Mesothelial cell of epicardium (in vitro differentiated cells): Measurements from ENCODE around the gene TSPAN15. TPM values are rescaled to one million over a fixed set of nuclear protein-coding genes. Genes with fewer than 3 reads are reported as not detected.
A peak's percentile ranks its signal among the peaks of the same experiment; 100 is the strongest.

Experiments used
- DNase-seq, 2 experiments: peaks; one replicate each; pipeline ENCODE4 v3.0.0; 2021; ENCODE audit warnings: low spot score in 2 of 2; ENCODE audit not compliant: unreplicated experiment in 2 of 2
- H3K27ac Mint-ChIP-seq: 2 replicates; pipeline ENCODE4 v1.8.0; 2021; ENCODE audit warnings: mixed read lengths
- H3K27me3 Mint-ChIP-seq: 2 replicates; pipeline ENCODE4 v1.8.0; 2021; ENCODE audit warnings: low read depth, mixed read lengths
- H3K36me3 Mint-ChIP-seq: 2 replicates; pipeline ENCODE4 v1.8.0; 2021; ENCODE audit warnings: mixed read lengths
- H3K4me1 Mint-ChIP-seq: 2 replicates; pipeline ENCODE4 v1.8.0; 2021; ENCODE audit warnings: mixed read lengths
- H3K4me3 Mint-ChIP-seq: 2 replicates; pipeline ENCODE4 v1.8.0; 2021; ENCODE audit warnings: mild to moderate bottlenecking, moderate library complexity, mixed read lengths
- H3K9me3 Mint-ChIP-seq: 2 replicates; pipeline ENCODE4 v1.8.0; 2021; ENCODE audit warnings: mixed read lengths
- CTCF ChIP-seq: fragments of 200-600 bp; sonication (generic); IDR thresholded peaks from one replicate; pipeline ENCODE4 v1.5.0; 2021; ENCODE audit warnings: antibody characterized with exemption; ENCODE audit not compliant: unreplicated experiment
- total RNA-seq: library from RNA; stranded (reverse); gene quantifications from 3 replicates; pipeline ENCODE4 v1.2.1, GENCODE V29; 2021

The TSPAN15 gene
- total RNA-seq, 1 donor from 2014 or later = 17.7 TPM

GRCh38 chr10:69489506-69490090 lies 38.3 kb downstream of the TSPAN15 start:
- no peak for TF ChIP-seq CTCF
- Mint-ChIP-seq H3K9me3 (peaks cover 12% of the 10 kb centered on the region), H3K4me1 (peaks cover 7% of the 10 kb centered on the region), H3K4me3 (no peak overlapping the region), H3K36me3 (peaks cover 11% of the 10 kb centered on the region), H3K27ac (no peak overlapping the region), H3K27me3 (no peaks in the 10 kb centered on the region)
- no peak for DNase-seq

GRCh38 chr10:69490876-69491275 lies 39.6 kb downstream of the TSPAN15 start:
- TF ChIP-seq CTCF = no peak
- no peaks in the 10 kb centered on the region for H3K27me3 Mint-ChIP-seq
- no peak overlapping the region for H3K4me3 Mint-ChIP-seq
- peaks cover 7% of the 10 kb centered on the region for H3K4me1 Mint-ChIP-seq
- peaks cover 11% of the 10 kb centered on the region for H3K36me3 Mint-ChIP-seq
- no peak overlapping the region for H3K27ac Mint-ChIP-seq
- H3K9me3 Mint-ChIP-seq = peaks cover 12% of the 10 kb centered on the region
- no peak for DNase-seq

- no peak overlapping the region for H3K27ac Mint-ChIP-seq
- H3K4me1 Mint-ChIP-seq = peaks cover 7% of the 10 kb centered on the region
- no peaks in the 10 kb centered on the region for H3K27me3 Mint-ChIP-seq
- no peak for TF ChIP-seq CTCF
- no peak overlapping the region for H3K4me3 Mint-ChIP-seq
- H3K9me3 Mint-ChIP-seq = peaks cover 12% of the 10 kb centered on the region
- no peak for DNase-seq
- H3K36me3 Mint-ChIP-seq = peaks cover 11% of the 10 kb centered on the region
Measured at GRCh38 chr10:69491611-69492010, 40.3 kb downstream of the TSPAN15 start.

- H3K36me3 Mint-ChIP-seq = peaks cover 11% of the 10 kb centered on the region
- no peaks in the 10 kb centered on the region for H3K27me3 Mint-ChIP-seq
- peak overlapping the region; percentile 36 for H3K27ac Mint-ChIP-seq
- no peak for DNase-seq
- peaks cover 7% of the 10 kb centered on the region for H3K4me1 Mint-ChIP-seq
- no peak overlapping the region for H3K4me3 Mint-ChIP-seq
- peaks cover 12% of the 10 kb centered on the region for H3K9me3 Mint-ChIP-seq
- TF ChIP-seq CTCF = no peak
Measured at GRCh38 chr10:69492091-69492745, 41.0 kb downstream of the TSPAN15 start.

GRCh38 chr10:69492746-69493462 lies 41.6 kb downstream of the TSPAN15 start:
- Mint-ChIP-seq H3K4me3 (no peak overlapping the region), H3K27ac (no peak overlapping the region), H3K36me3 (peaks cover 9% of the 10 kb centered on the region), H3K9me3 (peaks cover 9% of the 10 kb centered on the region), H3K27me3 (no peaks in the 10 kb centered on the region), H3K4me1 (peaks cover 7% of the 10 kb centered on the region)
- no peak for DNase-seq
- TF ChIP-seq CTCF = no peak
